ENCODE measurements around the gene HOXD12. TPM values are rescaled to one million over a fixed set of nuclear protein-coding genes. Genes with fewer than 3 reads are reported as not detected.

Gene HOXD12
- total RNA-seq, 1 donor from 2014 or later = not detected

DNA sequence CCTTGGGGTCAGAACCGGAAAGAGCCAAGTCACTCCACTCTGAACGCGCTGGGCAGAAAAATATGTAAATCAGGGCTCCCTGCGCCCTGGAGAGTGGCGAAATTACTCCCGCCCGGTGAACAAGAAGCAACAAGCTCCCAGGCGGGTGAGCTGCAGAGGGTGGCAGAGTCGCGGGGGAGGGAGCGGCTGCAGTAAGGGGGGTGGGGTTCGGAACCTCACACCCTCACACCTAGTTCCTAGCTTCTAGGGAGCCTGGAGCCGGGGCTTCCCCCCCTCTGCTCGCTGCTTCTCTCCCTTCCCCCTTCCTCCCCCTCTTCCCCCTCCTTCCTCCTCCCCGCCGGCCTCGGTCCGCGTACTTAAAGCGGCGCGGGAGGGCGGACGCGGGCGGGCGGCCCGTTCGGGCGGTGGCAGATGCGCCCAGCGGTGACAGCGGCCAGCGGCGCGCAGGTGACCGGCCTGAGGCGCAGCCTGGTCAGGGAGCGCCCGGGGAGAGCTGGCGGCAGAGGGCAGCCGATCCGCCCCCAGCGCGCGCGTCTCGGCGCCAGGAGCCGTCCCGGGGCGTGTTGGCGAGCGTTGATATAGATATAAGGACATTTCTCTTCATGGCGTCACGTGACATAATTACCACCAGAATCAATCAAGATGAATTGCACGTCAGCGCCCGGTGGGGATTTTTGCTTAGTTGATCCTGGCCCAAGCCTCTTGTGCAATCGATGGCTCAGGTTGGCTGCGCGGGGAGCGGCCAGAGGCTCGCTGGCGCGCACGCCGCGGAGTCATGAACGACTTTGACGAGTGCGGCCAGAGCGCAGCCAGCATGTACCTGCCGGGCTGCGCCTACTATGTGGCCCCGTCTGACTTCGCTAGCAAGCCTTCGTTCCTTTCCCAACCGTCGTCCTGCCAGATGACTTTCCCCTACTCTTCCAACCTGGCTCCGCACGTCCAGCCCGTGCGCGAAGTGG, 7.3 kb downstream of the HOXD12 start, which contains the start of gene HOXD11:
TSS of gene HOXD11 (plus strand) at position 700 of the 959 bp plus-strand sequence. CDS start at position 776, 76 bp downstream.
- no peak for FAIRE-seq
- peak; percentile 61 for DNase-seq (ENCODE audit: low read depth)
- TF ChIP-seq, protein P1, sequence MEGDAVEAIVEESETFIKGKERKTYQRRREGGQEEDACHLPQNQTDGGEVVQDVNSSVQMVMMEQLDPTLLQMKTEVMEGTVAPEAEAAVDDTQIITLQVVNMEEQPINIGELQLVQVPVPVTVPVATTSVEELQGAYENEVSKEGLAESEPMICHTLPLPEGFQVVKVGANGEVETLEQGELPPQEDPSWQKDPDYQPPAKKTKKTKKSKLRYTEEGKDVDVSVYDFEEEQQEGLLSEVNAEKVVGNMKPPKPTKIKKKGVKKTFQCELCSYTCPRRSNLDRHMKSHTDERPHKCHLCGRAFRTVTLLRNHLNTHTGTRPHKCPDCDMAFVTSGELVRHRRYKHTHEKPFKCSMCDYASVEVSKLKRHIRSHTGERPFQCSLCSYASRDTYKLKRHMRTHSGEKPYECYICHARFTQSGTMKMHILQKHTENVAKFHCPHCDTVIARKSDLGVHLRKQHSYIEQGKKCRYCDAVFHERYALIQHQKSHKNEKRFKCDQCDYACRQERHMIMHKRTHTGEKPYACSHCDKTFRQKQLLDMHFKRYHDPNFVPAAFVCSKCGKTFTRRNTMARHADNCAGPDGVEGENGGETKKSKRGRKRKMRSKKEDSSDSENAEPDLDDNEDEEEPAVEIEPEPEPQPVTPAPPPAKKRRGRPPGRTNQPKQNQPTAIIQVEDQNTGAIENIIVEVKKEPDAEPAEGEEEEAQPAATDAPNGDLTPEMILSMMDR (IDR thresholded peaks at IDR 0.05; ENCODE audit: insufficient read depth, low read length, severe bottlenecking) = no peak
- H3K27me3 ChIP-seq (ENCODE audit: control insufficient read depth, insufficient read depth, low read length) = peaks cover 75% of the 10 kb centered on the region
- H3K36me3 ChIP-seq (ENCODE audit: control insufficient read depth, insufficient read depth, low read length) = no peaks in the 10 kb centered on the region
- peak within 1 kb of the TSS; percentile 31 for H3K4me3 ChIP-seq (ENCODE audit: low read depth, low read length)

DNA sequence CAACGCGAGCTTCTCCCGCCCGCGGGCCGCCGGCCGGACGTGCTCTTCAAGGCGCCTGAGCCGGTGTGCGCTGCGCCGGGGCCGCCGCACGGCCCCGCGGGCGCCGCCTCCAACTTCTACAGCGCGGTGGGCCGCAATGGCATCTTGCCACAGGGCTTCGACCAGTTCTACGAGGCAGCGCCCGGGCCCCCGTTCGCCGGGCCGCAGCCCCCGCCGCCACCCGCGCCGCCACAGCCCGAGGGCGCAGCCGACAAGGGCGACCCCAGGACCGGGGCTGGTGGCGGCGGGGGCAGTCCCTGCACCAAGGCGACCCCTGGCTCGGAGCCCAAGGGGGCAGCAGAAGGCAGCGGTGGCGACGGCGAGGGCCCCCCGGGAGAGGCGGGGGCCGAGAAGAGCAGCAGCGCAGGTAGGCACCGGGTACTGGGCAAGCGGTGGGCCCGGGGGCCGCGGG, 8.2 kb downstream of the HOXD12 start:
- FAIRE-seq (no peak), DNase-seq (ENCODE audit: low read depth) (no peak)
- Histone ChIP-seq H3K27me3 (ENCODE audit: control insufficient read depth, insufficient read depth, low read length) (peaks cover 78% of the 10 kb centered on the region), H3K36me3 (ENCODE audit: control insufficient read depth, insufficient read depth, low read length) (no peaks in the 10 kb centered on the region), H3K4me3 (ENCODE audit: low read depth, low read length) (no peak overlapping the region)
- TF ChIP-seq, protein P1 (IDR thresholded peaks at IDR 0.05; ENCODE audit: insufficient read depth, low read length, severe bottlenecking) = no peak

DNA sequence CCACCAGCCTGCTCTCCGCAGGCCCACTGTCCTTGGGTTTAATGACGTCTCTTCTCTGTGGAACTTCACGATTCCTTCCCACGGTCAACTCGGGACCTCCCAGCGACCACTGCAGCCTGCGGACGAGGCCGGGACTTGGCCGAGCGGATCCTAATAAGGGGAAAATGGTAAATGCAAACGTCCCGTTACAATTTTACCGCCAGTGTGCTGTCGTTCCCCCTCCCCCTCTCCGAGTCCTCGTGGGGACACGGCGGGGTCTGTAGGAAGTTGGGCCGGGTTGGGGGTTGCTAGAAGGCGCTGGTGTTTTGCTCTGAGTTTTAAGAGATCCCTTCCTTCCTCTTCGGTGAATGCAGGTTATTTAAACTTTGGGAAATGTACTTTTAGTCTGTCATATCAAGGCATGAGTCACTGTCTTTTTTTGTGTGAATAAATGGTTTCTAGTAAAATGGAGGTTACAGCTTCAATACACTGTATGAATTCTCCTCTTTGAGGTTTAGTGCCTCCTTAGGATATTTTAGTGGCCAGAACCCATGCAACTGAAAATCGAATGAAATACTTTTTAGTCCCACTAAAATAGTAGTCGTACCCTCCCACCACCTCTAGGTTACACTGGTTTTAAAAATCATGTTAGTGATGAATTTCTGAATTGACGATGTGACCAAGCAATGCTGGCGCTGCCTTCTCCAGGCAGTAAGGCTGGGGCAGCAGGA, 9.8 kb downstream of the HOXD12 start:
- TF ChIP-seq, protein P1 (IDR thresholded peaks at IDR 0.05; ENCODE audit: insufficient read depth, low read length, severe bottlenecking) = no peak
- Histone ChIP-seq H3K36me3 (ENCODE audit: control insufficient read depth, insufficient read depth, low read length) (no peaks in the 10 kb centered on the region), H3K27me3 (ENCODE audit: control insufficient read depth, insufficient read depth, low read length) (peaks cover 76% of the 10 kb centered on the region), H3K4me3 (ENCODE audit: low read depth, low read length) (no peak overlapping the region)
- no peak for DNase-seq (ENCODE audit: low read depth)
- FAIRE-seq = no peak

DNA sequence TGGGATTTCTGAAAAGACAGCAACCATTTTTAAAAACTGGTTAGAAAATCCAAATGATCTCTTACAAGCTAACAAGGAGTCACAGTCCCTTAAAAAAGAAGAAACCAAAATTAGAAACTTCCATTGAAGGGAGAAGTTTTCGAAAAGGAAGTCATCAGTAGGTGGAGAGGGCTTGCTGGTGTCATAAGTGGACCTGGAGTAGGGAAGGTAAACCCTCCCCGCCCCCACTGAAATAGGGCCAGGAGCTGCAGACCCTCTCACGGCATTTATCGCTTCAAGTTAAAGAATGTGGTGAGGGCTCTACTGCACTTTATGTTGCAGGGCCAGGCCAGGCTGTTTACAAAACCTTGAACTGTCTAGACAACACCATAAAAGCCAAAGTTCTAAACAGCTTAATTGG, 10.4 kb downstream of the HOXD12 start:
- H3K36me3 ChIP-seq (ENCODE audit: control insufficient read depth, insufficient read depth, low read length) = no peaks in the 10 kb centered on the region
- DNase-seq (ENCODE audit: low read depth) (no peak), FAIRE-seq (no peak)
- peaks cover 76% of the 10 kb centered on the region for H3K27me3 ChIP-seq (ENCODE audit: control insufficient read depth, insufficient read depth, low read length)
- H3K4me3 ChIP-seq (ENCODE audit: low read depth, low read length) = no peak overlapping the region
- TF ChIP-seq, protein P1 (IDR thresholded peaks at IDR 0.05; ENCODE audit: insufficient read depth, low read length, severe bottlenecking) = no peak

DNA sequence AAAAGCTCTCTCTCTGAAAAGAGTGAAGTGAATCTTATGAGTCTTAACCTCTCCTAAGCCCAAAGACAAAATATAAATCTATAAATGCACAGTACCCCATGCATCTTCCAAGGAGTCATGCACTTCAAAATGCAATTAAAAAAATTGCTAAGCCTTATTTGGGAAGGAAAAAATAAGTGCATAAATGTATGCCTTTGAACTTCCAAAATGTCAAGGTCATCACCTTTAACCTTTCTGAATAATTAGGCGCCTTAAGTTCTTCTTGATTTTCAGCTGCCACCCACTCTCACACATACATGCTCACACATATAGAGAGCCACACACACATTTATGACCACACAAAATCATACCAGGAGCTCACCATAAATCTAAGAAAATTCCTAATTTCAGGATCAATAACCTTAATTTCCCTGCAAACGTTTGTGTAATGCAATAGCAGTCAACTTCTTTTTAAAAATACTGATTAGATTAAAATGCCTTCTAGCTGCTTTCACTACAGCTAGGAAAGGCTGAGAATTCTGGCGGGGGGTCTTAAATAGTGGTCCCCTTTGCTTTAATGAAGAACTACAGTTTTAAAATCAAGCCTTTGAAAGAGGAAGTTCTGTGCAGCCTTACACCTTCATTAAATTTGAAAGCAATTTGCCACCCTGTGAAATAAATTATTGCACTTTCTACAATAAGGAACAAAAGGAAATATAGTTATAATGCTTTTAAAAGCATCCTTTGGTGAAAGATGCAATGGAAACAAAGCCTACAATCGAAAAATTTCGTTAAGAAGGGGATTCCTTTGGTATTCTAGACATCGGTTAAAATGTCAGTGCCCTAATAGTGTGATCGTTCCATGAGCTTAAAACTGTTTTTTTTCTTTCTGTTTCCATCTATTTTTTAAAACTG, 11.1 kb downstream of the HOXD12 start:
- H3K36me3 ChIP-seq (ENCODE audit: control insufficient read depth, insufficient read depth, low read length) = no peaks in the 10 kb centered on the region
- no peak for FAIRE-seq
- H3K27me3 ChIP-seq (ENCODE audit: control insufficient read depth, insufficient read depth, low read length) = peaks cover 74% of the 10 kb centered on the region
- no peak for DNase-seq (ENCODE audit: low read depth)
- TF ChIP-seq, protein P1 (IDR thresholded peaks at IDR 0.05; ENCODE audit: insufficient read depth, low read length, severe bottlenecking) = no peak
- no peak overlapping the region for H3K4me3 ChIP-seq (ENCODE audit: low read depth, low read length)
